GM21447 (cell line): ENCODE measurements around the gene MRPL47.
A peak's percentile ranks its signal among the peaks of the same experiment; 100 is the strongest.

Experiments used
- ATAC-seq: cut with Tn5 transposase; IDR thresholded peaks from one replicate; pipeline ENCODE4 v1.9.1; 2021; ENCODE audit not compliant: unreplicated experiment

The MRPL47 gene

GRCh38 chr3:179591313-179591712 is 13.1 kb downstream of the MRPL47 start:
- ATAC-seq = no peak

- no peak for ATAC-seq
Observed at GRCh38 chr3:179590669-179591068, 13.8 kb downstream of the MRPL47 start.

- ATAC-seq = no peak
Observed at GRCh38 chr3:179589143-179589542, 15.3 kb downstream of the MRPL47 start.

- ATAC-seq = no peak
Observed at GRCh38 chr3:179580992-179581391, 23.4 kb downstream of the MRPL47 start.

DNA sequence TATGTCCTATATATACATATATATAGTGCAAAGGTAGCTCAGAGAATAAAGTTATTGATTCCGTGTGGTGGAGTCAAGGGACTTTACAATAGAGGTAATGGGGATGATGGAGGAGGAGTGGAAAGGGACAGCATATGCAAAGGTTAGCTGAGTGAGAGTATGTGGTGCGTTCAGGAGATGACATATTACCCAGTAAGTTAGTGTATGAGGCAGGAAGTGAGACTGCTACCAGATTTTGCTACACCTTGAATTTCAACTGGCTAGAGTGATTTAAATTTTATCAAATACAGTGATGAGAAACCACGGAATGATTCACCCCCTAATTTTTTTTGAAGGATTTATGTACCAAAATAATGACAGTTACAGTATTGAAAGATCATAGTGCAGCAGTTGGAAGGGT is 38.9 kb downstream of the MRPL47 start:
- no peak for ATAC-seq

DNA sequence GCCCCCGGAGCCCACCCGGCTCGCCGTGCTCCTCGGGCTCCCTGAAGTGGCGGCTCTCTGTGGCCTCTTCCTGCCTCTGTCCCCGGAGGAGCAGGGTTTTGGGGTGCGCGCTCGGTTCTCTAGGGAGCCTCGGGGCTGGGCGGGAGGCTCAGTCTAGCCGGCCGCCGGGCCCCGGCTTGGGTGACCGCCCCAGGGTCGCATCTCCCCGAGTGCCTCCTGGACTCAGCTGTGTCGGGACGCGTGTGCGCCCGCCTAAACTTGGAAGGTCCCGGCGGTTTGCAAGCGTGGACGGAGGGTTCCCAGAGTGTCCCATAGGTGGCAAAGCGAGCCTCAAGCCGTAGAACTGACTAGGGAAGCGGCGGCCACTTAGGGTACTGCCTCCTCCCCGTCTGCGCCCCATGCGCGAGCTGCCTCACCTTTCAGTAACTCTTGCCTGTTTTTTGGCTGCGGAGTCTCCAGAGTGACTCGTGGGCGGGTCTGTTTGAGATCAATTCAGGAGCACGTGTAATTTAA is 41.1 kb downstream of the MRPL47 start:
- peak; percentile 54 for ATAC-seq

GRCh38 chr3:179562591-179563270 is 41.7 kb downstream of the MRPL47 start, which contains the start of gene ACTL6A:
Gene ACTL6A, plus strand, starts transcription at chr3:179562926. Its CDS starts 167 bp downstream, at chr3:179563093.
- ATAC-seq = peak; percentile 91

DNA sequence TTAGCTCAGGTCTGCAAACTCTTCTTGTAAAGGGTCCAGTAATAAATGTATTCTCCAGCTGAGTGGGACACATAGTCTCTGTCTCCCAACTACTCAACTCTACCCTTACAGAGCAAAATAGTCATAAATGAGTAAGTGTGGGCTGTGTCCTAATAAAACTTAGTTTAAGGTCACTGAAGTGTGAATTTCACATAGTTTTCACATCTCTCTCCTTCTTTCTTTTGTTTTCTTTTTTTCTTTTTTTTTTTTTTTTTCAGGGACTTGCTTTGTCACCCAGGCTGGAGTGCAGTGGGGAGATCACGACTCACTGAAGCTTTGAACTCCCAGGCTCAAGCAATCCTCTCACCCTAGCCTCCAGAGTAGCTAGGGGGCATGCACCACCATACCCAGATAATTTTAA is 43.6 kb downstream of the MRPL47 start:
- no peak for ATAC-seq

DNA sequence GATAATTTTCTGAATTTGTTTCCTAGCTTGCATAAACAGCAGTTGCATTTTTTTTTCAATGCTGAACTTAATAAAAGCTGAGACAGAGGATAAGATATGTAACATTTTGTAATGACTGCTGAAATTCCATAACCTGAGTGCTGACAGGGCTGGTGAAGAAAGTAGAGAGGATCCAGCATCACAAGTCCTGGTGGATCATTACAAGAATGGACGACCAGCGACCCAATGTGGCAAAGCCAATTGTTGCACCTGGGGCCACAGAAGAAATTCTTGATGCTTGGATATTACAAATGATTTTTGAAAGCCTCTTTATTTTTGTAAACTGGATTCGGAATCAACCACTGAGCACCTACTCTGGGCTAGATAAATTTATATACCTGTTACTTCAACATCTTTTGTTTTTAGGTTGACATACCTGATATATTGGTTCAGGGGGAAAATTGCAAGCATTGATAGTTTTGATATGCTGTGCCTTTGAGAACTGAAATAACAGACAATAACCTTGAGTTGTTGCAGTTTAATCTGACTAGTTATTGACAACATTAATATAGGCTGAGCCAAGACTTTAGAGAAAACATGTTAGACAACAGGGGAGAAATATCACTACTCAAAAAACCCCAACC is 45.6 kb downstream of the MRPL47 start:
- no peak for ATAC-seq

- no peak for ATAC-seq
Observed at GRCh38 chr3:179551349-179552105, 52.9 kb downstream of the MRPL47 start.

DNA sequence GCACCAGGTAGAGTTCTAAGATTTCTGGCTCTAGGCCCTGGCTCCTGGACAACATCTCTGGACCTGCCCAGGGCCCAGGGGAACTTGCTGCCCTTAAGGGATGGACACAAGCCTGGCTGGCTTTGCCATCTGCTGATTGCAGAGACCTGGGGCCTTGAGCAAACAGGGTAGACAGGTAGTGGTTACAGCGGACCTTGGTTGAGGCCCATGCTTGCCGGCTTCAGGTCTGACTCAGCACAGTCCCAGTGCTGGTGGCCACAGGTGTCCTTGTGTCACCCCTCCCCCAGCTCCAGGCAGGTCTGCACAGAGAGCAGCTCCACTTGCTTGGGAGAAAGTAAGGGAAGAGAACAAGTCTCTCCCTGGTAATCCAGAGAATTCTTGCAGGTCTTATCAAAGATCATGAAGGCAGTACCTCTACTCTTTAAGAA is 57.6 kb downstream of the MRPL47 start:
- no peak for ATAC-seq

DNA sequence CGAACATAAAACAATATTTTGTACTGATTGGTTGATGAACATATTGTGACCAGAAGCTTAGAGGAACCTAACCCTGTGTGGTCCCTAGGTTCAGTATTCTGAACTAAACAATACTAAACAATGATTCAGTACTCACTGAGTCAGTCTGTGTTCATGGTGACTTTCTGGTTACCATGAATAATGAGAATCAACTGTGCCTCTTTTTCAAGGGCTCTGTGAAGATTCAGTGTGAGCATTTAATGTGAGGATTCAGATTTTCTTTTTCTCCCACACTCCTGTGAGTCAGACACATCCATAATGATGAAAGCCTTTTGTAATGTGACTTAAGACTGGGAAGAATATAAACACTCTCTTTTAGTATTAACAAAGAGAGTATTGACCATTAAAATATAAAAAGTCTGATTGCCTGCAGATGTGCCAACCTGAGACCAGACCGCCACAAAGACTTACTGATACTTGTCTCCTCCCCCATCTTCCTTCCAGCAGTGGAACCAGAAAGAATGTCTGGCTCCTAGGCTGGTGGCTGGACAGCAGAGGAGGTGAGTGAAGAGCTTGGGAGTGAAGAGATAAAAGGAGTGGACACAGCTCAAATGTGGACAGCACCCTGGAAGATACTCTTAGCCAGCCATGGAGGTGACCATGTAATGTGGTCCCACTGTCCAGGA is 59.3 kb downstream of the MRPL47 start:
- ATAC-seq = no peak

- ATAC-seq = no peak
Observed at GRCh38 chr3:179542375-179542774, 62.1 kb downstream of the MRPL47 start.

- ATAC-seq = no peak
Observed at GRCh38 chr3:179541596-179541995, 62.8 kb downstream of the MRPL47 start.

- no peak for ATAC-seq
Observed at GRCh38 chr3:179541094-179541493, 63.3 kb downstream of the MRPL47 start.
